VCaP (cell line): ENCODE measurements around the gene DCLK1.

ENCODE experiments used
- H3K27ac ChIP-seq: fragments of 450-650 bp; 2 replicates; pipeline ENCODE4 v1.5.1; 2017
- CTCF ChIP-seq: fragments of 450-650 bp; conservative IDR thresholded peaks from 2 replicates; pipeline ENCODE4 v1.5.1; 2017; ENCODE audit warnings: mild to moderate bottlenecking, moderate library complexity

The DCLK1 gene

GRCh38 chr13:35874704-35875103 is 256.5 kb downstream of the DCLK1 start:
- no peak for TF ChIP-seq CTCF
- no peak overlapping the region for H3K27ac ChIP-seq

- no peak for TF ChIP-seq CTCF
- H3K27ac ChIP-seq = no peak overlapping the region
Measured at GRCh38 chr13:35872369-35872768, 258.8 kb downstream of the DCLK1 start.

- TF ChIP-seq CTCF = no peak
Measured at GRCh38 chr13:35871561-35871960, 259.6 kb downstream of the DCLK1 start.

GRCh38 chr13:35866801-35867200 is 264.4 kb downstream of the DCLK1 start:
- H3K27ac ChIP-seq = no peak overlapping the region
- TF ChIP-seq CTCF = no peak

More at GRCh38 chr13:35871561-35871960, 259.6 kb downstream of the DCLK1 start:
- no peak overlapping the region for H3K27ac ChIP-seq

- no peak for TF ChIP-seq CTCF
- no peak overlapping the region for H3K27ac ChIP-seq
Measured at GRCh38 chr13:35865341-35866240, 265.6 kb downstream of the DCLK1 start.

GRCh38 chr13:35860661-35861060 is 270.5 kb downstream of the DCLK1 start:
- H3K27ac ChIP-seq = no peak overlapping the region
- no peak for TF ChIP-seq CTCF

- no peak for TF ChIP-seq CTCF
- no peak overlapping the region for H3K27ac ChIP-seq
Measured at GRCh38 chr13:35859981-35860380, 271.2 kb downstream of the DCLK1 start.
